MM.1S (cell line): ENCODE data around the gene OR2S2.

Experiments used
- DNase-seq: peaks from one replicate; pipeline ENCODE4 v3.0.0-alpha.2; 2015
- H2AFZ ChIP-seq: fragments of 300-600 bp; sonication (generic); 2 replicates; pipeline ENCODE4 v1.6.0; 2016; ENCODE audit warnings: antibody characterized with exemption, low read length
- H3F3A ChIP-seq: fragments of 300-600 bp; sonication (generic); 2 replicates; pipeline ENCODE4 v1.6.1; 2016; ENCODE audit warnings: mild to moderate bottlenecking, antibody characterized with exemption, low read length, moderate library complexity, mixed read lengths; ENCODE audit not compliant: insufficient read depth
- H3K27ac ChIP-seq: fragments of 300-600 bp; sonication (generic); 2 replicates; pipeline ENCODE4 v1.5.1; 2016; ENCODE audit warnings: mild to moderate bottlenecking, low read length
- H3K27me3 ChIP-seq: fragments of 300-600 bp; sonication (generic); replicated peaks from 2 replicates; pipeline ENCODE4 v1.6.0; 2016; ENCODE audit warnings: low read length; ENCODE audit not compliant: insufficient read depth
- H3K36me3 ChIP-seq: fragments of 300-600 bp; sonication (generic); replicated peaks from 2 replicates; pipeline ENCODE4 v1.6.1; 2016; ENCODE audit warnings: mild to moderate bottlenecking, low read length, mixed read lengths; ENCODE audit not compliant: insufficient read depth
- H3K4me1 ChIP-seq: fragments of 300-600 bp; sonication (generic); 2 replicates; pipeline ENCODE4 v1.6.1; 2016; ENCODE audit warnings: low read length, mixed read lengths
- H3K4me2 ChIP-seq: fragments of 300-600 bp; sonication (generic); 2 replicates; pipeline ENCODE4 v1.6.0; 2016; ENCODE audit warnings: low read depth, low read length
- H3K4me3 ChIP-seq: fragments of 300-600 bp; sonication (generic); 2 replicates; pipeline ENCODE4 v1.5.1; 2016; ENCODE audit warnings: low read length, mixed read lengths
- H3K79me2 ChIP-seq: fragments of 300-600 bp; sonication (generic); 2 replicates; pipeline ENCODE4 v1.6.1; 2016; ENCODE audit warnings: mixed run types, low read length, mixed read lengths
- H3K9ac ChIP-seq: fragments of 300-600 bp; sonication (generic); 2 replicates; pipeline ENCODE4 v1.6.1; 2016; ENCODE audit warnings: low read length, mixed read lengths
- H3K9me2 ChIP-seq: fragments of 300-600 bp; sonication (generic); replicated peaks from 2 replicates; pipeline ENCODE4 v1.6.1; 2016; ENCODE audit warnings: mild to moderate bottlenecking, low read length, mixed read lengths; ENCODE audit not compliant: insufficient read depth
- H3K9me3 ChIP-seq: fragments of 300-600 bp; sonication (generic); replicated peaks from 2 replicates; pipeline ENCODE4 v1.6.1; 2016; ENCODE audit warnings: mild to moderate bottlenecking, low read length, mixed read lengths; ENCODE audit not compliant: insufficient read depth
- H4K20me1 ChIP-seq: fragments of 300-600 bp; sonication (generic); 2 replicates; pipeline ENCODE4 v1.6.1; 2016; ENCODE audit warnings: mild to moderate bottlenecking, low read length, moderate library complexity, mixed read lengths; ENCODE audit not compliant: insufficient read depth
- CTCF ChIP-seq: fragments of 300-600 bp; sonication (generic); IDR thresholded peaks from 2 replicates; pipeline ENCODE4 v1.5.1; 2016; ENCODE audit warnings: antibody characterized with exemption, low read length, mixed read lengths
- EZH2 ChIP-seq: fragments of 300-600 bp; sonication (generic); optimal IDR thresholded peaks from 2 replicates; pipeline ENCODE3; 2017; ENCODE audit warnings: low read depth, mild to moderate bottlenecking, antibody characterized with exemption, low read length, mixed read lengths
- EZH2phosphoT487 ChIP-seq: fragments of 300-600 bp; sonication (generic); IDR thresholded peaks from 2 replicates; pipeline ENCODE4 v1.6.1; 2018; ENCODE audit warnings: antibody characterized with exemption, low read length

The OR2S2 gene

GRCh38 chr9:35976726-35977125 lies 18.8 kb upstream of the OR2S2 start:
- Histone ChIP-seq H3K36me3 (no peaks in the 10 kb centered on the region), H3K4me3 (no peak overlapping the region), H3K27me3 (no peaks in the 10 kb centered on the region), H3K27ac (no peak overlapping the region), H3K9ac (no peak overlapping the region), H3K9me3 (no peaks in the 10 kb centered on the region), H3K79me2 (no peaks in the 10 kb centered on the region), H3K4me1 (no peaks in the 10 kb centered on the region), H2AFZ (no peak overlapping the region), H3F3A (no peaks in the 10 kb centered on the region), H3K4me2 (no peak overlapping the region), H4K20me1 (no peaks in the 10 kb centered on the region), H3K9me2 (no peaks in the 10 kb centered on the region)
- TF ChIP-seq EZH2 (no peak), EZH2phosphoT487 (no peak), CTCF (no peak)
- DNase-seq = no peak

GRCh38 chr9:35974800-35975199 lies 16.8 kb upstream of the OR2S2 start:
- H2AFZ ChIP-seq = no peak overlapping the region
- H3F3A ChIP-seq = no peaks in the 10 kb centered on the region
- no peaks in the 10 kb centered on the region for H4K20me1 ChIP-seq
- H3K27ac ChIP-seq = no peak overlapping the region
- no peak overlapping the region for H3K9ac ChIP-seq
- no peaks in the 10 kb centered on the region for H3K9me2 ChIP-seq
- no peak for DNase-seq
- H3K79me2 ChIP-seq = no peaks in the 10 kb centered on the region
- no peak for TF ChIP-seq CTCF
- TF ChIP-seq EZH2 = no peak
- TF ChIP-seq EZH2phosphoT487 = no peak
- H3K36me3 ChIP-seq = no peaks in the 10 kb centered on the region
- H3K4me1 ChIP-seq = no peaks in the 10 kb centered on the region
- no peak overlapping the region for H3K4me2 ChIP-seq
- H3K4me3 ChIP-seq = no peak overlapping the region
- no peaks in the 10 kb centered on the region for H3K27me3 ChIP-seq
- no peaks in the 10 kb centered on the region for H3K9me3 ChIP-seq

GRCh38 chr9:35972093-35972492 lies 14.1 kb upstream of the OR2S2 start:
- no peaks in the 10 kb centered on the region for H3K9me2 ChIP-seq
- H3K79me2 ChIP-seq = no peaks in the 10 kb centered on the region
- H3K4me3 ChIP-seq = no peak overlapping the region
- no peaks in the 10 kb centered on the region for H3K27me3 ChIP-seq
- TF ChIP-seq EZH2 = no peak
- TF ChIP-seq CTCF = no peak
- TF ChIP-seq EZH2phosphoT487 = no peak
- H3K4me2 ChIP-seq = no peak overlapping the region
- DNase-seq = no peak
- H2AFZ ChIP-seq = no peak overlapping the region
- no peaks in the 10 kb centered on the region for H3K36me3 ChIP-seq
- no peaks in the 10 kb centered on the region for H3F3A ChIP-seq
- H3K27ac ChIP-seq = no peak overlapping the region
- no peaks in the 10 kb centered on the region for H3K4me1 ChIP-seq
- no peaks in the 10 kb centered on the region for H4K20me1 ChIP-seq
- H3K9ac ChIP-seq = no peak overlapping the region
- no peaks in the 10 kb centered on the region for H3K9me3 ChIP-seq

- Histone ChIP-seq H3K79me2 (no peaks in the 10 kb centered on the region), H3K36me3 (no peaks in the 10 kb centered on the region), H3K9me2 (no peaks in the 10 kb centered on the region), H3K9me3 (no peaks in the 10 kb centered on the region), H3K27ac (no peak overlapping the region), H4K20me1 (no peaks in the 10 kb centered on the region), H3K27me3 (no peaks in the 10 kb centered on the region), H3F3A (no peaks in the 10 kb centered on the region), H3K4me2 (no peak overlapping the region), H3K9ac (no peak overlapping the region), H2AFZ (no peak overlapping the region), H3K4me1 (no peaks in the 10 kb centered on the region), H3K4me3 (no peak overlapping the region)
- DNase-seq = no peak
- TF ChIP-seq EZH2phosphoT487 (no peak), EZH2 (no peak), CTCF (no peak)
Observed at GRCh38 chr9:35967042-35967441, 9.1 kb upstream of the OR2S2 start.
